ENCODE measurements around the gene NIBAN1. TPM values are rescaled to one million over a fixed set of nuclear protein-coding genes. Genes with fewer than 3 reads are reported as not detected.

Gene NIBAN1
- total and polyA plus RNA-seq, 2 donors (not counting 3 experiments of a cell fraction or from before 2014, with no cell fraction given): 0.23 to 2.8 TPM

GRCh38 chr1:184945029-184945428, 29.3 kb downstream of the NIBAN1 start:
- Histone ChIP-seq H3K9ac (replicated peaks; ENCODE audit: extremely low read depth, insufficient read depth, low read length) (no peak overlapping the region), H3K9me1 (replicated peaks; ENCODE audit: control insufficient read depth, extremely low read depth, insufficient read depth, low read length) (no peaks in the 10 kb centered on the region), H3K4me2 (ENCODE audit: insufficient read depth, low read length) (no peak overlapping the region), H3K27ac (ENCODE audit: insufficient read depth, low read depth, low read length) (no peak overlapping the region), H4K20me1 (replicated peaks; ENCODE audit: control insufficient read depth, extremely low read depth, insufficient read depth, low read length) (no peaks in the 10 kb centered on the region), H3K27me3 (ENCODE audit: control insufficient read depth in 2 of 2, insufficient read depth in 2 of 2, low read length in 2 of 2) (peaks cover 0 to 1% of the 10 kb centered on the region in 2 experiments), H3K79me2 (ENCODE audit: control insufficient read depth, insufficient read depth, low read length) (no peaks in the 10 kb centered on the region), H3K4me3 (replicated peaks in 1 of 3; ENCODE audit: insufficient read depth in 1 of 3, low read depth in 1 of 3, low read length in 3 of 3) (no peak overlapping the region), H3K36me3 (ENCODE audit: control insufficient read depth in 2 of 2, extremely low read depth in 1 of 2, insufficient read depth in 2 of 2, low read length in 2 of 2) (no peaks in the 10 kb centered on the region), H3K9me3 (replicated peaks; ENCODE audit: control insufficient read depth, insufficient read depth, low read length) (no peaks in the 10 kb centered on the region), H3K4me1 (ENCODE audit: control insufficient read depth, extremely low read depth, insufficient read depth, low read length) (no peaks in the 10 kb centered on the region), H2AFZ (ENCODE audit: low read depth, low read length) (no peak overlapping the region)
- ChIA-PET POLR2A (no interaction called here), CTCF (no interaction called here)
- dilution Hi-C loops (cut with MboI; ENCODE audit: extremely low pct_ligation_motif_present, low sequenced_read_pairs) (no loop called here), intact Hi-C loops (cut with micrococcal nuclease) (no loop called here)
- no TSS peak for BruUV-seq (replicated peaks)
- DNase-seq (ENCODE audit: low read depth, low spot score): no peak
- FAIRE-seq: no peak
- TF ChIP-seq POLR2AphosphoS5 (IDR thresholded peaks at IDR 0.05; ENCODE audit: insufficient read depth, low read depth, low read length) (no peak), EZH2 (IDR thresholded peaks at IDR 0.05; ENCODE audit: borderline replicate concordance, low read depth, low read length, severe bottlenecking) (no peak), MYC (IDR thresholded peaks at IDR 0.05; ENCODE audit: low read depth, low read length) (no peak), FOS (IDR thresholded peaks at IDR 0.05; ENCODE audit: borderline replicate concordance, insufficient read depth, low read length) (no peak), JUN (IDR thresholded peaks at IDR 0.05; ENCODE audit: borderline replicate concordance, insufficient read depth, insufficient read length, low read depth) (no peak), POLR2A (IDR thresholded peaks at IDR 0.05; ENCODE audit: low read depth, low read length) (no peak), MAX (IDR thresholded peaks at IDR 0.05; ENCODE audit: insufficient read depth, insufficient read length) (no peak), GATA2 (IDR thresholded peaks at IDR 0.05; ENCODE audit: insufficient read depth, insufficient read length, low read depth, low read length) (no peak)
- TF ChIP-seq, protein P1, sequence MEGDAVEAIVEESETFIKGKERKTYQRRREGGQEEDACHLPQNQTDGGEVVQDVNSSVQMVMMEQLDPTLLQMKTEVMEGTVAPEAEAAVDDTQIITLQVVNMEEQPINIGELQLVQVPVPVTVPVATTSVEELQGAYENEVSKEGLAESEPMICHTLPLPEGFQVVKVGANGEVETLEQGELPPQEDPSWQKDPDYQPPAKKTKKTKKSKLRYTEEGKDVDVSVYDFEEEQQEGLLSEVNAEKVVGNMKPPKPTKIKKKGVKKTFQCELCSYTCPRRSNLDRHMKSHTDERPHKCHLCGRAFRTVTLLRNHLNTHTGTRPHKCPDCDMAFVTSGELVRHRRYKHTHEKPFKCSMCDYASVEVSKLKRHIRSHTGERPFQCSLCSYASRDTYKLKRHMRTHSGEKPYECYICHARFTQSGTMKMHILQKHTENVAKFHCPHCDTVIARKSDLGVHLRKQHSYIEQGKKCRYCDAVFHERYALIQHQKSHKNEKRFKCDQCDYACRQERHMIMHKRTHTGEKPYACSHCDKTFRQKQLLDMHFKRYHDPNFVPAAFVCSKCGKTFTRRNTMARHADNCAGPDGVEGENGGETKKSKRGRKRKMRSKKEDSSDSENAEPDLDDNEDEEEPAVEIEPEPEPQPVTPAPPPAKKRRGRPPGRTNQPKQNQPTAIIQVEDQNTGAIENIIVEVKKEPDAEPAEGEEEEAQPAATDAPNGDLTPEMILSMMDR (IDR thresholded peaks at IDR 0.05; ENCODE audit: extremely low read depth in 1 of 2, insufficient read depth in 1 of 2, low read depth in 1 of 2, low read length in 2 of 2): no peak

Measured in endothelial cell of umbilical vein (primary cell).